ENCODE measurements around the gene TUT1.

GRCh38 chr11:62577046-62577714 lies 14.1 kb downstream of the TUT1 start:
- no peak for TF ChIP-seq CTCF (IDR thresholded peaks at IDR 0.05)
- TF ChIP-seq POLR2A (IDR thresholded peaks at IDR 0.05), result no peak
